Stimulated activated CD4-positive, alpha-beta T cell treated with anti-CD3 and anti-CD28 coated beads, TNF-alpha, amount 100 ng/mL, for 4 hours (primary cell): ENCODE data around the gene ZNF70.
"Not testable (repeated sequence)": the region's sequence is repeated elsewhere in the genome, so short reads cannot be mapped to it uniquely, and the experiment has no call there.

ENCODE experiments used
- DNase-seq, 3 experiments: peaks; one replicate each; pipeline ENCODE4 v3.0.0-alpha.2; 2020; ENCODE audit warnings: low read depth in 3 of 3

The ZNF70 gene

DNA sequence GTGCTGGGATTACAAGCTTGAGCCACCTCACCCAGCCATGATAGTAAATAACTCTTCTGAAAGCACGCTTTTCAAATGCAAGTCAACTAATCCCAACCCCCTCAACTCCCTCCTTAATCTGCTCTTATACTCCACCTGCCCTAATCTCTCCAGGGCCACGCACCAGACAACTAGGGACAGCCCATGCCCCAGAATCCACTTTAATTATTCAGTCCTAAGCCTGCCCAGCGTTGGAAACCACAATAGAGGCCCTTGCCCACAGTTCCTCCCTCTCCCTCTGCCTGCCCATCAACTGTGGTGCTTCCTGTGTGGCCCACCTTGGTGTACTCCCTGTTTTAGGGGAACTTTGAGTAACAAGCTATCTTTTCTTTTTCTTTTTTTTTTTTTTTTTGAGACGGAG, 6.0 kb upstream of the ZNF70 start:
- no peak for DNase-seq

DNA sequence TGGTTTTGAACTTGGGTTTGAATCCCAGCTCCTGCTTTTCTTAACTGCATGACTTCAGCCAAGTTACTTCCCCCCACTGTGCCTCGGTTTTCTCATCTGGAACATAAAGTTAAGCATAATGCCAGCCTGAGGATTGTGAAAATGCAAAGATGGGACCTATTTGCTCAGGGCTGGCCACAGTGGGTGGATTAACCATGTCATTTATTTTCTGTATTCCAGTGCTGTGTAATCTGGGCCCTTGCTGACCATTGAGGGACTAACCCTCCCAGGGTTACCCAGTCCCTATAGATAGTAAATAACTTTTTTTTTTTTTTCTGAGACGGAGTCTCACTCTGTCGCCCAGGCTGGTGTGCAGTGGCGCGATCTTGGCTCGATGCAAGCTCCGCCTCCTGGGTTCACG, 4.8 kb upstream of the ZNF70 start:
- DNase-seq = no peak

DNA sequence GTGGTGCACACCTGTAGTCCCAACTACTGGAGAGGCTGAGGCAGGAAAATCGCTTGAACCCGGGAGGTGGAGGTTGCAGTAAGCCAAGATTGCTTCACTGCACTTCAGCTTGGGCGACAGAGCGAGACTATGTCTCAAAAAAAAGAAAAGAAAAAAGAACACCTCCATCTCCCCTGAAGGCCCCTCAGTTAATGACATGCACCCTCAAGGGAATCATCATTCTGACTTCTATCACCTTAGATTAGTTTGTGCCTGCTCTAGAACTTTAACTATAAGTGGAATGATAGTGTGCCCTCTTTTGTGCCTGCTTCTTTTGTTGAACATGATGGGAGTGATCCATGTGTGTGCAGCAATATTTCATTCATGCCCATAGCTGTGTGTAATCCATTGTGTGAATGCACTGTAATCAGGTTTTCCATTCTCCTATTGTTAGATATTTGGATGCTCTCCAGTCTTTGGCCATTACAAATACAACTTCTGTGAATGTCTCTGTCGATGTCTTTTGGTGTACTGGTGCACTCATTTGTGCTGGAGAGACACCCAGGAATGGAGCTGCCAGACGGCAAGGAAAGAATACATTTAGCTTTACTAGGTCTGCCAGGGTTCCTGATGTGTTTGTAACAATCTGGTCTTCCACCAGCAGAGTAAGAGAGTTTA, 4.2 kb upstream of the ZNF70 start:
- DNase-seq = no peak

DNA sequence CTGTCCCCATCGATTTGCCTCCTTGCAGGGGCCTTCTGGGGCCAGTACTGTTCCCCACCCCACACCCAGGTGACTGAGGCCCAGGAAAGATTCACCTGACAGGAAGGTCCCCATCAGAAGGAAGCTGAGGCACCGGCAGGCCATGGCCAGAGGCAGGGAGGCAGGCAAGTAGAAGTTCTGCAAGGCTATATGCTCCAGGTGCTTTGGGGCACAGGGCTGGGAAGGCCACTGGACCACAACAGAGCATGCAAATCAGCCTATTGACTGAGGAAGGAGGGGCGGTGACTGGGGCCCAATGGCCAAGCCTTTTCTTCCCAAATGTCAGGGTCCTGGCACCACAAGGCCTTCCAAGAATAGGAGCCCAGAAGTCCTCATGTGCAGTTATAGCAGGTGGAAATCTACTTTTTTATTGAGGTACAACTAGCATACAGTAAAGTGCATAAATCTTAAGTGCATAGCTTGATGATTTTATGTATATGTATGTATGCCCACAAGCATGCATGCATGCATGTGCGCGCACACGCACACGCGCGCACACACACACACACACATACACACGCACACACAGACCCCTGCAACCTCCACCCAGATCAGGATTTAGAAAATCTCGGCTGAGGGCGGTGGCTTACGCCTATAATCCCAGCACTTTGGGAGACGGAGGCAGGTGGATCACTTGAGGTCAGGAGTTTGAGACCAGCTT, 3.5 kb upstream of the ZNF70 start, which contains the start of gene VPREB3:
Gene VPREB3 (minus strand): TSS at position 206 of the 700 bp plus-strand sequence. CDS start 62 bp downstream, at position 144.
- DNase-seq = no peak

DNA sequence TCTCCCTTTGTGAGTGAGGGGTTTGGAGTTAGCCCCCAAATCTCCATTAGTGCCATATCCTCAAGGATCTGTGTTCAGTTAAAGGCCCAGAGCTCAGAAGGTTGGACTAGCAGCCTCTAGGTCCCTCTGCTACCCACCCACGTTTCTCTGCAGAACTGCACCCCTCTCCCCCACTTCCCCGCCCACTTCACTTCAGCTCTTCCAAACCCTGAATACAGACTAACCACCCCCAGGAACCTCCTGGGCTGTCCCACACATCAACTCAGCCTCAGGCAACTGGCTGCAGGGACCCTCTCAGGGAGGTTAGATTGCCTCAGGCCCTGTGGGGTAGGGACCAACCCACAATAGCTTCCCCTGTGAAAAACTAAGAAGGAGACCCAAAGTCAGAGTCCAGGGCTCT, 2.5 kb upstream of the ZNF70 start:
- DNase-seq = no peak

DNA sequence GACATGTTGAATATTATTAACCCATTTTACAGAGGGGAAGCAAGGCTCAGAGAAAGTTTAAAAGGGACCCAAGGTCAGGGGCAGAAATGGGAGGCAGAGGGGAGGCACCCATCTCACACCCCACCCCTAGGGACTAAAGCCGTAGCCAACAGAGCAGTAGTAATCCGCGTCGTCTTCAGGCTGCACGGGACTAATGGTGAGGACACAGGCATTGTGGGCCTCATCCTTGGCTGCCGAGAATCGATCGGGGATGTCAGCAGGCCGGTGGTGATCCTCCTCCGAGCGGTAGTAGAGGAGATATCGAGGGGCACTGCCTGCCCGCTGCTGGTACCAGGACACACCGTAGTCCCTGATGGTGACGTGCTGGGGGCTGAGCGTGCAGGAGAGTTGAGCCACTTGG, 1.8 kb upstream of the ZNF70 start:
- no peak for DNase-seq

DNA sequence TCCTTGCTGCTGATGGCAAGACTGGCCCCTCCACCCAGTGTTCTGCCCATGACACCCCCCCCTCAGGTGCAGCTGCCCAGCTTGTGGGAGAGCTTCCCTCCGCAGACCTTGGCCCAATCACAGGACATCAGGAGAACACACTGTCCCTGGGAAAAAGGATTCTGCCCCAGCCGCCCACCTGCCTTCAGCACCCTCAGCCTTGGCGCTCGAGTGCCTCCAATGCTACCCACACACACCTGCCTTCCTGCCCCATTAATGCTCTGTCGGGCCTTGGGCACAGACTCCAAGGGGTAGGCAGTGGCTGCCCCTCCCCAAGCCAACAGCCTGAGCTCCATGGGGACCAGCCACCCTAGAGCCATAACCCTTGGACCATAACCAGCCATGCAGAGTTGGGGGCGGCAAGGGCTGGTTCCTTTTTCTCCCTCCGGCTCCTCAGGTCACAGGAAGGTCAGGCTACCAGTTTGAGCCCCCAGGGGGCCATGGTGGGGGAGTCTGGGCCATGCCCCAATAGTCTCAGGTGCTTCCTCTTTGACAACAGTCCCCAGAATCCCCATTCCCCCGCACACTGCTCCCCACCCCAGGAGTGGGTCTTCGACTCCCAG, 1.3 kb upstream of the ZNF70 start:
- no peak for DNase-seq

DNA sequence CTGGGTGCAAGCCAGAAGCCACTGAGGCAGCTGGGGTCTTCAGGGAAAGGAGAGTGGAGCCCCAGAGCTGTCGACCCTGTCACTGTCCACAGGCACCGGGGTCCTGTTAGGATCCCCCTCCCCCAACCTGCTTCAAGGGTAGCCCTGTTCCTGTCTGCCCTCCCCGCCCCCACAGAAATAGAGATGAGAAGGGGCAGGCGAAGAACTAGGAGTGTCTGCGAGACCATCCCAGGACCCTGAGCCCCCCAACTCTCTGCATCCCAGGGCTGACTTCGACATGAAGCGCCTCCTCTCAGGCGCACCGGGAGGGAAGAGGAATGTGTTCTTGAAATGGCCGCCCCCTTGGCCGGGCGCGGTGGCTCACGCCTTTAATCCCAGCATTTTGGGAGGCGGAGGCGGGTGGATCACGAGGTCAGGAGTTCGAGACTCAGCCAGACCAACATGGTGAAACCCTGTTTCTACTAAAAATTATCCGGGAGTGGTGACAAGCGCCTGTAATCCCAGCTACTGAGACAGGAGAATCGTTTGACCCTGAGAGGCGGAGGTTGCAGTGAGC, 607 bp upstream of the ZNF70 start:
- no peak for DNase-seq

DNA sequence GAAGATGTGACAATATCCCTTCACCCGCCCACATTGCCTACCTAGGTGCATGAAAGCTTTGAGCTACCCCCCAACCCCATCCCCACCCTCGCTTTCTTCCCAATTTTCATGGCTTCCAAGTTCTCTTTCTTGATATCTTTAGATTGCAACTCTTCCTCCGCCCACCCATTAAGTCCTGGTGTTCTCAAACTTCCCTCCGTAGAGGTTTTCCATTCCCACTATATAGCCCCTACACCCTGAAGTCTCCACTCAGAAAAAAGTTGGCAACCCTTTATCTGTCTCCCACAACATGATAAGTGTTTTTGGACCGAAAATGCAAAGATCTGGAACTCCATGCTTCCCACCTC, 572 bp downstream of the ZNF70 start:
- DNase-seq = no peak

DNA sequence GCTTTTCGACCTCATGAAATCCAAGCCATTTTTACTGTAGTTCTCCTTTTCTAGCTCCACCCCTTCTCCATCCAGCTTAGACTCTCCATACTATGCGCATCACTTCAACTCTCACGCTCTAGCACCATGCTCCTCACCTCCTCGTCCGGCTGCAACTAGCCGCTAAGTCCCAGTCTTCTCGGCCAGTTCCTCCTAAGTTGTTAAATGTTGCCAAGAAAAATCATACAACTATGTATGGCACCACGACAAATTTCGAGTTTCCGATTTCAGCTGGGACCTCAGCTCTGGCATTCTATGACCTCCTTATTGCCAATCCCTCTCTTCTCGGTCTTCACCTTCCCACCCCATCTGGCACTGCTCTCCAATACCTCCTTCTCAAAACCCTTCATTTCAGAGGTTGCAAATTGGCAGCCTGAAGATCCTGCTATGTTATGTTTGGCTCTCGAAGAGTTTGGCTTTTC, 1.0 kb downstream of the ZNF70 start:
- no peak for DNase-seq

DNA sequence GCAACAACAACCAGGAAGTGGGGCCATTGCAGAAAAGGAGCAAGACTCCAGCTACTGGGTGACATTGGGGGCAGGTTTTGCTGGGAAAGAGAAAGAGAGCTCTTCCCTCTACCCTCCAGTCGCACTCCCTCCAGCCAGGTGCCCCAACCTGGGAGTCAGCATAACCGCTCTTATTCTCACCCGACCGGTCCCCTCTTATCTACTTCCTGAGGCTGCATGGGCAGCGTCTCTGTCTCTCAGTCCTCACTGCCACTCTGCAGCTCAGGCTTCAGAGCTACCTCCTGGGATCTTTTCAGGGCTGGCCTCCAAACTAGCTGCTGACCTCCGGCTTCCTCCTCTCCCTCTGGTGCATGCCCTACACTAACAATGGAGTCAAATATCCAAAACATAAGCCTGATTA, 5.1 kb downstream of the ZNF70 start:
- DNase-seq = no peak

DNA sequence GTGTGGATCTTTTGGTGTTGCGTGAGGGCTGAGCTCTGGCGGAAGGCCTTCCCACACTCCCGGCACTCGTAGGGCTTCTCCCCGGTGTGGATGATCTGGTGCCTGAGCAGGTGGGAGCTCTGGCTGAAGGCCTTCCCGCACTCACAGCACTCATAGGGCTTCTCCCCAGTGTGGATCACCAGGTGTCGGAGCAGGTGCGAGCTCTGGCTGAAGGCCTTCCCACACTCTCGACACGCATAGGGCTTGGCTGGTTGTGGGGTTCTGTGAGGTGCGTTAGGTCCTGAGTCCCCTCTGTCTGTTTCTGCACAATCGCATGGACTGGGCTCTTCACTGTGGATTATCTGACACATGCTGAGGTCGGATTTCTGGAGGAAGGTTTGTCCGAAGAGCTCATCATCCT, 6.4 kb downstream of the ZNF70 start:
- DNase-seq = no peak

DNA sequence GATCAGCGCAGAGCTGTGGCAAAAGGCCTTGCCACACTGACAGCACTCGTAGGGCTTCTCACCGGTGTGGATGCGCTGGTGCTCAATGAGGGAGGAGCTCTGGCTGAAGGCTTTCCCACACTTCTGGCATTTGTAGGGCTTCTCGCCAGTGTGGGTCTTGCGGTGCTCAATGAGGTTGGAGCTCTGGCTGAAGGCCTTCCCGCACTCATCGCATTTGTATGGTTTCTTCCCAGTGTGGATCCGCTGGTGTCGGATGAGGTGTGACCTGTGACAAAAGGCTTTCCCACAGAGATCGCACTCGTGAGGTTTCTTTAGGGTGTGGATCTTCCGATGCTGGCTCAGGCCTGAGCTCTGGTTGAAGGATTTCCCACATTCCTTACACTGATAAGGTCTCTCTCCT, 6.9 kb downstream of the ZNF70 start:
- no peak for DNase-seq

DNA sequence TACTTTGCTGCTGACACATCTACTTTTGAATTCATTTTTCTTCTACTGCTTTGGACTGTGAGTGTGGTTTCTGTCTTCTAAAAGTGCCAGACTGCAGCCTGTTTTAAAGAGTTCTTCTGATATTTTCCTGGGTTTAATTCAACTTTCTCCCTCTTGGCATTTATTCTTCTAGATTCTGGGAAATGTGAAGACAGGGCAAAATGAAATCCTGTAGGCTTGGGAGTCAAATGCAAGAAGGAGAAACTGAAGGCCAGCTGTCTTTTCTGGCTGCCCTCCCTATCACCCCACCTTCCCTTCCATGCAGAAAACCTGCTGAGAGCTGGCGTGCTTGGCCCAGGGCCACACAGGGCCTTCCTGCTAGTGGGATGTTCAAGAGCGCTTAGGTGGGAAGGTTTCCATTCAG, 7.6 kb downstream of the ZNF70 start:
- DNase-seq = no peak

DNA sequence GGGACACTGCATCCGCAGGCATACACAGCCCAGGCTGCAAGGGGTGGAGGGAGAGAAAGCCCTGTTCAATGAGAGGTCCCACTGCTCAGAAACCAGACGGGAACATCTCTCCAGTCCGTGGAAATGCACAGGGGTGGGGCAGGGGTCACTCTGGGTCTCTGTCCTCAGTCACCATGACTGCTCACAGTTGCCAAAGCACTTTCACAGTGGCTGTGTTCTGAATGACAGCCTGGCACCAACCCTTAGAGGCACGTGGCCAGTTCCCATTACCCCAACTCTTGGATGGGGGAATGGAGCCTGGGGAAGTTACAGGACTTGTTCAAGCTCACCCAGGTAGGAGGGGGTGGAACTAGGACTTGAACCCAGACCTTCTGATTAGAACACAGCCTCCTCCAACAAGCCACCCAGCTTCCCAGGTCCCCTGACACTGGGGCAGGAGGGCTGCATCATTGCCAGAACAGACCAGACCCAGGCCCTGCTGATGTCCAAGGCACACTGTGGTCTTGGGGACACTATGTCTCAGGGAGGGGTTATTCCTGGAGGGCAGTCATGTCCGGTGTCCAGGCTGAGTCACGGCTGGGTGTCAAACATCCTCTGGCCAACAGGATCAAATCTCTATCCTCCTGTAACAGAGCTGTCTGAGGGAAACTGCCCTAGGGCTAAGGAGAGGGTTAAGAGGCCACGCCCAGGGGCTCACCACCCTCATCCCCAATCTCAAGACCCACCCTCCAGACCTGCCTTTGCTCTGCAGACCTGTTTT, 8.2 kb downstream of the ZNF70 start:
- no peak for DNase-seq

DNA sequence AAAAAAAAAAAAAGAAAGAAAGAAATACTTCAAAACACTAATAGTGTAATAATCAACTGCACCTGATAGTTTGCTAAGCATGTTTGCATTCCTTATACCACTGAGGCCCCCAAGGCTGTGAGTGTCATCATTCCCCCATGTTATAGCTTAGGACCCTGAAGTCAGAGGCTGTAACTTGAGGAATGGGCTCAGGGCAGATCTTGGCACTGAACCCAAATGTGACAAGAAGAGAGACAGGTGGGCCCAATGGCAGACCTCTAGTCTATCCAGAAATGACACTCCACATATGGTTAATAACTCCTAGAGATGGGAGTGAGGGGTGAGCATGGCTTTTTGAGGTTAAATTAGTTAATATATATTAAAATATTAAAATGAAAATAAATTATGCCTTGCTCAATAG, 13.2 kb downstream of the ZNF70 start:
- DNase-seq = no peak

DNA sequence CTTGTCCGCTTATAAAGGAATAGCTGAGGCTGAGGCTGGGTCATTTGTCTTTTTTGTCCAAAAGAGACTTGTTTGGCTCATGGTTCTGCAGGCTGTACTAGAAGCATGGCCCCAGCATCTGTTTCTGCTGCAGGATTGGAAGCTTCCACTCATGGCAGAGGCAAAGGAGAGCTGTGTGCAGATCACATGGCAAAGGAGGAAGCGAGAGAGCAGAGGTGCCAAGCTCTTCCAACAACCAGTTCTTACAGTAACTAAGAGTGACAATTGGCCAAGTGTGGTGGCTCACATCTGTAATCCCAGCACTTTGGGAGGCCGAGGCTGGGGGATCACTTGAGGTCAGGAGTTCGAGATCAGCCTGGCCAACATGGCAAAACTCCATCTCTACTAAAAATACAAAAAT, 22.8 kb downstream of the ZNF70 start:
- not testable (repeated sequence) for DNase-seq

DNA sequence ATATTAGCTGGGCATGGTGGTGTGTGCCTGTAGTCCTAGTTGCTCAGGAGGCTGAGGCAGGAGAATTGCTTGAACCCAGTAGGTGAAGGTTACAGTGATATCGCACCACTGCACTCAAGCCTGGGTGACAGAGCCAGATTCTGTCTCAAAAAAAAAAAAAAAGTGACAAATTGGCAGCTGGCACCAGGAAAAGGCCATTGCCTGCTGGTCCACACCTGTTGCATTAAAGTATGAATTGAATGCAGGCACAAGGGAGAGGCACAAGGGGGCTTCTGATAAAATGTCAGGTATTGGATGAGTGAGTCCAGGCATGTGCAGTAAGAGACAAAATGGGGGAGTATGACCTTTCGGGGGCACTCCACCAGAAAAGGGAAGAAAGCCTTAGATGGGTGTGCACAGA, 28.2 kb downstream of the ZNF70 start:
- no peak for DNase-seq

DNA sequence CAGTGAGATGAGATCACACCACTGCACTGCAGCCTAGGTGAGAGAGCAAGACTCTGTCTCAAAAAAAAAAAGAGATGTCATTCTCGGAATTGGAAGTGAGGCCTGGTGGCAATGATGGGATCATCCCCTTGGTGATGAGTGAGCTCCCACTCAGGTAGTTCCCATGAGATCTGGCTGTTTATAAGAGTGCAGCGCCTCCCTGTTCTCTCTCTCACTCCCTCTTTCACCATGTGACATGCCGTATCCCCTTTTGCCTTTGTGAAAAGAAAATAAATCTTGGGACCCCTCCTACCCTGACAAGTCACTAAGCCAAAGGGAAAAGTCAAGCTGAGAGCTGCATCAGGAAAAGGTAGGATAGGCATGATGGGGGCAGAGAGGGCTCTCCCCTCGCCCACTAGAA, 28.8 kb downstream of the ZNF70 start:
- DNase-seq = no peak

DNA sequence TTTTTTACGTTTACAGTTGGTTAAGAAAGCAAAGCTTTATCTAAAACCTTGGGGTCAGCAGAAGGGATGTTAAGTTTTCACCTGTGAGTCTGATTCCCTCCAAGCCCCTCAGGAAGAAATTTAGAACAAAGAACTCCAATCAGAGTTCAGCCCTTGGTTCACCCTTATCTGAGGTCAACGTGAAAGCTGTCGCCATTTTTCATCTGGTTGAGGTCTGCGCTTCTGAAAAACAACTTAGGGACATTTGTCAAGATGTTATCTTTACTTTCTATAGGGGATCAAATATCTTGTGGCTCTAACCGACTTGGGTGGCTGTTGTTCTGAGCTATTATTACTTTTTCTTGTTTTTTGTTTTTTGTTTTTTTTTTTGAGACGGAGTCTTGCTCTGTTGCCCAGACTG, 30.1 kb downstream of the ZNF70 start:
- no peak for DNase-seq

DNA sequence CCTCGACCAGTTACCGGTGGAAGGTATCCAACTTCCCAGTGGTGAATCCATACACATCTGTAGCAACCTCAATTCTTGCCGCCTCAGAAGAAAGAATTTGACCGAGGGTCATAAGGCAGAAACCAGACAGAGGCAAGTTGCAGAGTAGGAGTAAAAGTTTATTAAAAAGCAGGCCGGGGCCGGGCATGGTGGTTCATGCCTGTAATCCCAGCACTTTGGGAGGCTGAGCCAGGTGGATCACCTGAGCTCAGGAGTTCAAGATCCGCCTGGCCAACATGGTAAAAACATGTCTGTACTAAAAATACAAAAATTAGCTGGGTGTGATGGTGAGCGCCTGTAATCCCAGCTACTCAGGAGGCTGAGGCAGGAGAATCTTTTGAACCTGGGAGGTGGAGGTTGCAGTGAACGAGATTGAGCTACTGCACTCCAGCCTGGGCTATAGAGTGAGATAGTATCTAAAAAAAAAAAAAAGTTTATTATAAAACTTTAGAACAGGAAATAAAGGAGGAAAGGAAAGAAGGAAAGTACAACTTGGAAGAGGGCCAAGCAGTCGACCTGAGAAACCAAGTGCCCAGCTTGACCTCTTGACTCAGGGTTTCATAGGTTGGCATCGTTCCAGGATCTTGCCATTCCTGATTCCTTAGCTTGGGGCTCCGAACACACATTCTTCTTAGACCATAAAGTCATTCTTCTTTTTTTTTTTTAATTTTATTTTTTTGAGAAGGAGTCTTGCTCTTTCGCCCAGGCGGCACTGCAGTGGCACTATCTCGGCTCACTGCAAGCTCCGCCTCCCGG, 32.3 kb downstream of the ZNF70 start:
- no peak for DNase-seq
